ENCODE data around the gene LYSMD4. TPM values are rescaled to one million over a fixed set of nuclear protein-coding genes. Genes with fewer than 3 reads are reported as not detected.

LYSMD4 gene
- polyA plus RNA-seq, 1 donor (not counting 4 experiments of a cell fraction or from before 2014, with no cell fraction given) = 7.3 TPM

GRCh38 chr15:99726333-99726732 lies 6.9 kb downstream of the LYSMD4 start:
- Histone ChIP-seq H3K9ac (ENCODE audit: control insufficient read depth, extremely low read depth, insufficient read depth, low read length) (no peak overlapping the region), H3K9me3 (ENCODE audit: control insufficient read depth, low read depth, low read length) (no peaks in the 10 kb centered on the region), H3K36me3 (ENCODE audit: control insufficient read depth in 2 of 2, extremely low read depth in 1 of 2, insufficient read depth in 2 of 2, low read length in 2 of 2) (peaks cover 7 to 15% of the 10 kb centered on the region in 2 experiments), H3K27me3 (ENCODE audit: control insufficient read depth, extremely low read depth, insufficient read depth, low read length) (no peaks in the 10 kb centered on the region), H3K4me2 (ENCODE audit: control insufficient read depth, extremely low read depth, insufficient read depth, low read depth, low read length) (no peak overlapping the region), H3K79me2 (ENCODE audit: control insufficient read depth, insufficient read depth, low read length) (no peaks in the 10 kb centered on the region), H3K9me1 (ENCODE audit: control insufficient read depth, extremely low read depth, insufficient read depth, low read length) (peaks cover 3% of the 10 kb centered on the region), H3K27ac (ENCODE audit: control insufficient read depth, insufficient read depth, low read length) (no peak overlapping the region), H4K20me1 (ENCODE audit: control insufficient read depth, extremely low read depth, insufficient read depth, low read length) (no peaks in the 10 kb centered on the region), H3K4me1 (ENCODE audit: control insufficient read depth, extremely low read depth, insufficient read depth, low read length) (peaks cover 11% of the 10 kb centered on the region), H3K4me3 (ENCODE audit: control insufficient read depth in 2 of 3, extremely low read depth in 1 of 3, insufficient read depth in 2 of 3, low read depth in 1 of 3, low read length in 3 of 3) (no peak overlapping the region), H2AFZ (ENCODE audit: control insufficient read depth, low read length) (no peak overlapping the region)
- TF ChIP-seq CTCF (optimal IDR thresholded peaks at IDR 0.05 in 1 of 3, IDR thresholded peaks at IDR 0.05 in 1 of 3, conservative IDR thresholded peaks at IDR 0.05 in 1 of 3; ENCODE audit: extremely low read depth in 1 of 3, insufficient read depth in 2 of 3, low read length in 3 of 3) = no peak
- no peak for TF ChIP-seq EZH2 (IDR thresholded peaks at IDR 0.05; ENCODE audit: low read length)
- FAIRE-seq (no peak), DNase-seq (ENCODE audit: low read depth, low spot score) (no peak)
- dilution Hi-C loops (cut with MboI; ENCODE audit: extremely low pct_ligation_motif_present, low sequenced_read_pairs) = no loop called here

- Histone ChIP-seq H3K79me2 (ENCODE audit: control insufficient read depth, insufficient read depth, low read length) (no peaks in the 10 kb centered on the region), H3K9me3 (ENCODE audit: control insufficient read depth, low read depth, low read length) (no peaks in the 10 kb centered on the region), H3K36me3 (ENCODE audit: control insufficient read depth in 2 of 2, extremely low read depth in 1 of 2, insufficient read depth in 2 of 2, low read length in 2 of 2) (peaks cover 0 to 1% of the 10 kb centered on the region in 2 experiments), H4K20me1 (ENCODE audit: control insufficient read depth, extremely low read depth, insufficient read depth, low read length) (no peaks in the 10 kb centered on the region), H3K4me3 (ENCODE audit: control insufficient read depth in 2 of 3, extremely low read depth in 1 of 3, insufficient read depth in 2 of 3, low read depth in 1 of 3, low read length in 3 of 3) (no peak overlapping the region), H3K4me1 (ENCODE audit: control insufficient read depth, extremely low read depth, insufficient read depth, low read length) (peaks cover 2% of the 10 kb centered on the region), H3K4me2 (ENCODE audit: control insufficient read depth, extremely low read depth, insufficient read depth, low read depth, low read length) (no peak overlapping the region), H3K27me3 (ENCODE audit: control insufficient read depth, extremely low read depth, insufficient read depth, low read length) (no peaks in the 10 kb centered on the region), H2AFZ (ENCODE audit: control insufficient read depth, low read length) (no peak overlapping the region), H3K9me1 (ENCODE audit: control insufficient read depth, extremely low read depth, insufficient read depth, low read length) (no peaks in the 10 kb centered on the region), H3K27ac (ENCODE audit: control insufficient read depth, insufficient read depth, low read length) (no peak overlapping the region), H3K9ac (ENCODE audit: control insufficient read depth, extremely low read depth, insufficient read depth, low read length) (no peak overlapping the region)
- dilution Hi-C loops (cut with MboI; ENCODE audit: extremely low pct_ligation_motif_present, low sequenced_read_pairs) = no loop called here
- FAIRE-seq (no peak), DNase-seq (ENCODE audit: low read depth, low spot score) (no peak)
- TF ChIP-seq CTCF (optimal IDR thresholded peaks at IDR 0.05 in 1 of 3, IDR thresholded peaks at IDR 0.05 in 1 of 3, conservative IDR thresholded peaks at IDR 0.05 in 1 of 3; ENCODE audit: extremely low read depth in 1 of 3, insufficient read depth in 2 of 3, low read length in 3 of 3) (no peak), EZH2 (IDR thresholded peaks at IDR 0.05; ENCODE audit: low read length) (no peak)
Measured at GRCh38 chr15:99722406-99722805, 10.8 kb downstream of the LYSMD4 start.

Measured in keratinocyte (primary cell).